ENCODE results near the gene DHODH.
A peak's percentile ranks its signal among the peaks of the same experiment; 100 is the strongest.

DHODH gene

GRCh38 chr16:72009779-72010178 is 1.2 kb downstream of the DHODH start:
- in situ Hi-C loops (cut with HindIII; ENCODE audit: low pct_ligation_motif_present, low pct_unique_long_range_greater_than_20kb, low sequenced_read_pairs) = no loop called here
- no peak for DNase-seq

- in situ Hi-C loops (cut with HindIII; ENCODE audit: low pct_ligation_motif_present, low pct_unique_long_range_greater_than_20kb, low sequenced_read_pairs) = no loop called here
- no peak for DNase-seq
These were observed 4.1 kb downstream of the DHODH start for GRCh38 chr16:72012607-72013006.

GRCh38 chr16:72013389-72013788 is 4.8 kb downstream of the DHODH start:
- in situ Hi-C loops (cut with HindIII; ENCODE audit: low pct_ligation_motif_present, low pct_unique_long_range_greater_than_20kb, low sequenced_read_pairs) = no loop called here
- DNase-seq = peak; percentile 15

- no peak for DNase-seq
These were observed 5.5 kb downstream of the DHODH start for GRCh38 chr16:72013888-72014581.

GRCh38 chr16:72014675-72015074 is 6.1 kb downstream of the DHODH start:
- in situ Hi-C loops (cut with HindIII; ENCODE audit: low pct_ligation_motif_present, low pct_unique_long_range_greater_than_20kb, low sequenced_read_pairs) = no loop called here
- no peak for DNase-seq

More at GRCh38 chr16:72013888-72014581, 5.5 kb downstream of the DHODH start:
- in situ Hi-C loops (cut with HindIII; ENCODE audit: low pct_ligation_motif_present, low pct_unique_long_range_greater_than_20kb, low sequenced_read_pairs) = no loop called here

- no peak for DNase-seq
- in situ Hi-C loops (cut with HindIII; ENCODE audit: low pct_ligation_motif_present, low pct_unique_long_range_greater_than_20kb, low sequenced_read_pairs) = no loop called here
These were observed 6.6 kb downstream of the DHODH start for GRCh38 chr16:72015124-72015523.

GRCh38 chr16:72018470-72018869 is 9.9 kb downstream of the DHODH start:
- DNase-seq = no peak

GRCh38 chr16:72021043-72021442 is 12.5 kb downstream of the DHODH start:
- DNase-seq = no peak
- in situ Hi-C loops (cut with HindIII; ENCODE audit: low pct_ligation_motif_present, low pct_unique_long_range_greater_than_20kb, low sequenced_read_pairs) = no loop called here

More at GRCh38 chr16:72018470-72018869, 9.9 kb downstream of the DHODH start:
- in situ Hi-C loops (cut with HindIII; ENCODE audit: low pct_ligation_motif_present, low pct_unique_long_range_greater_than_20kb, low sequenced_read_pairs) = no loop called here

- in situ Hi-C loops (cut with HindIII; ENCODE audit: low pct_ligation_motif_present, low pct_unique_long_range_greater_than_20kb, low sequenced_read_pairs) = no loop called here
- no peak for DNase-seq
These were observed 13.6 kb downstream of the DHODH start for GRCh38 chr16:72022127-72022526.

GRCh38 chr16:72023962-72024361 is 15.4 kb downstream of the DHODH start:
- in situ Hi-C loops (cut with HindIII; ENCODE audit: low pct_ligation_motif_present, low pct_unique_long_range_greater_than_20kb, low sequenced_read_pairs) = no loop called here

GRCh38 chr16:72024862-72025382 is 16.4 kb downstream of the DHODH start:
- in situ Hi-C loops (cut with HindIII; ENCODE audit: low pct_ligation_motif_present, low pct_unique_long_range_greater_than_20kb, low sequenced_read_pairs) = no loop called here
- no peak for DNase-seq

More at GRCh38 chr16:72023962-72024361, 15.4 kb downstream of the DHODH start:
- DNase-seq = no peak

- DNase-seq = no peak
- in situ Hi-C loops (cut with HindIII; ENCODE audit: low pct_ligation_motif_present, low pct_unique_long_range_greater_than_20kb, low sequenced_read_pairs) = no loop called here
These were observed 17.0 kb downstream of the DHODH start for GRCh38 chr16:72025404-72026114.

- DNase-seq = no peak
- in situ Hi-C loops (cut with HindIII; ENCODE audit: low pct_ligation_motif_present, low pct_unique_long_range_greater_than_20kb, low sequenced_read_pairs) = no loop called here
These were observed 19.3 kb downstream of the DHODH start for GRCh38 chr16:72027669-72028378.

GRCh38 chr16:72029567-72030271 is 21.2 kb downstream of the DHODH start:
- in situ Hi-C loops (cut with HindIII; ENCODE audit: low pct_ligation_motif_present, low pct_unique_long_range_greater_than_20kb, low sequenced_read_pairs) = no loop called here
- no peak for DNase-seq

- DNase-seq = no peak
- in situ Hi-C loops (cut with HindIII; ENCODE audit: low pct_ligation_motif_present, low pct_unique_long_range_greater_than_20kb, low sequenced_read_pairs) = no loop called here
These were observed 24.9 kb downstream of the DHODH start for GRCh38 chr16:72033437-72033836.

- in situ Hi-C loops (cut with HindIII; ENCODE audit: low pct_ligation_motif_present, low pct_unique_long_range_greater_than_20kb, low sequenced_read_pairs) = no loop called here
- DNase-seq = no peak
These were observed 27.6 kb downstream of the DHODH start for GRCh38 chr16:72036098-72036497.

GRCh38 chr16:72042157-72042660 is 33.7 kb downstream of the DHODH start:
- no peak for DNase-seq
- in situ Hi-C loops (cut with HindIII; ENCODE audit: low pct_ligation_motif_present, low pct_unique_long_range_greater_than_20kb, low sequenced_read_pairs) = no loop called here

- in situ Hi-C loops (cut with HindIII; ENCODE audit: low pct_ligation_motif_present, low pct_unique_long_range_greater_than_20kb, low sequenced_read_pairs) = no loop called here
- no peak for DNase-seq
These were observed 34.5 kb downstream of the DHODH start for GRCh38 chr16:72043058-72043457.
